ENCODE results near the gene TRIM54.
"Not testable (repeated sequence)": the region's sequence is repeated elsewhere in the genome, so short reads cannot be mapped to it uniquely, and the experiment has no call there.

TRIM54 gene

DNA sequence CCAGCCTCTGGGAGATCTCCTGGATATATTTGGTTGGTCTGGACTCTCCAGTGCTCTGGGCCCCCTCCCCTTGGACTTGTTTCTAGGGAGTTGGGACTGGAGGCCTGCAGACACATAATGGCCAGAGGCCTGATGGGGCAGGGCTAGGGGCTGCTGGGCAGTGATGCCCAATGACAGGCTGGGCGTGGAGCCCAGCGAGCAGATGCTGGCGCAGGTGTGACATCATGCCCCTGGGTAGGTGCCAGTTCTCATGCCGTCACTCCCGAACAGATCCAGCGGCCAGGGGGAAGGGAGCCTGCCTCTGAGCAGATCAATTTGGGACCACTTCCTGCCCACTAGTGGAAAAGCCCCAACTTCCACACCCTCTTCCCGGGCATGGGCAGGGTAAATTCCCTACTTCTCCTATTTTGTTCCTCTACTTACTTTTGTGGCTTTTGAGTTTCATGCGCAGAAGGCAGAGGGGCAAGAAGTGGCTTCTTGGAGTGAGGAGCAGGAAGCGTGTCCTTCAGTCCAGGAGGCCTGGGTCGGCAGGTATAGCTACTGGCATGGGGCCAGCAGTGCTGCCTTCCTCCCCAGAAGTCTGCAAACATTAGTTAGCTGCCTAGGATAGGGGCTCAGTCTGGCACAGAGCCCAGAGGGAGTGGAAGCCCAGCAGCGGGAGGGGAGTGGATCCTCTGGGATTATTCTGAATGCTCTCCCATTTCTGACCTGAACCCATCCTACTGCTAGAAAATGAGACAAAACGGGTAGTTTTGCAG, 34.6 kb downstream of the TRIM54 start:
- no peak for DNase-seq

DNA sequence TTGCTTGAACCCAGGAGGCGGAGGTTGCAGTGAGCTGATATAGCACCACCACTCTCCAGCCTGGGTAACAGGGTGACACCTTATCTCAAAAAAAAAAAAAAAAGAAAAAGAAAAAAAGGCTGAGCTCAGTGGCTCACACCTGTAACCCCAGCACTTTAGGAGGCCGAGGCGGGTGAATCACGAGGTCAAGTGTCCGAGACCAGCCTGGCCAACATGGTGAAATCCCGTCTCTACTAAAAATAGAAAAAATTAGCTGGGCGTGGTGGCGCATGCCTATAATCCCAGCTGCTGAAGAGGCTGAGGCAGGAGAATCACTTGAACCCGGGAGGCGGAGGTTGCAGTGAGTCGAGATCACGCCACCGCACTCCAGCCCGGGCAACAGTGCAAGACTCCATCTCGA, 37.6 kb downstream of the TRIM54 start:
- not testable (repeated sequence) for DNase-seq

DNA sequence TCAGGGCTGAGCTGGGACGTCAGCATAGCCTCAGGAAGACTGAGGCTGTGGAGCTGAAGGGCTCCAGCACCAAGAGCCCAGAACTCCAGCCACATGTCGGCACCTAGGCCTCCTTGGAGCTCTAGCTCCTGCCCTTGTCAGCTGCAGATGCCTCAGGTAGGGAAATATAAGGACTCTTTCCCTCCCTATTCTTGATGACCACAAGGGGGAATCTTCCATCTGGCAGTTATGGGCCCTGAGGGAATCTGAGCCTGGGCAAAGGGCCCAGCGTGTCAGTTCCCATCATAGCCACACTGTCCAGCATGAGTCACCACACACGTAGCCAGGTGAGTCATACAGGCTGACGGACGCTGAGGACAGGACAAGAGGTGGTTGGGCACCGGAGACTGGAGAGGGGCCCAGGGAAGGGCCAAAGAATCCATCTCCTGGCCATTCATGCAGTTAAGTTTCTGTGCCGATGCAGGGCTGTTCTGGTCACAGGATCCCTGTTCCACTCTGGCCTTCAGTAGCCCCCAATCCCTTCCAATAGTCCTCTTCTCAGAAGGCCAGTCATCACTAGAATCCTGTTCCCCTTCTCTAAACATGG, 38.8 kb downstream of the TRIM54 start:
- no peak for DNase-seq

- no peak for DNase-seq
These were observed 40.1 kb downstream of the TRIM54 start for GRCh38 chr2:27322301-27322765.

DNA sequence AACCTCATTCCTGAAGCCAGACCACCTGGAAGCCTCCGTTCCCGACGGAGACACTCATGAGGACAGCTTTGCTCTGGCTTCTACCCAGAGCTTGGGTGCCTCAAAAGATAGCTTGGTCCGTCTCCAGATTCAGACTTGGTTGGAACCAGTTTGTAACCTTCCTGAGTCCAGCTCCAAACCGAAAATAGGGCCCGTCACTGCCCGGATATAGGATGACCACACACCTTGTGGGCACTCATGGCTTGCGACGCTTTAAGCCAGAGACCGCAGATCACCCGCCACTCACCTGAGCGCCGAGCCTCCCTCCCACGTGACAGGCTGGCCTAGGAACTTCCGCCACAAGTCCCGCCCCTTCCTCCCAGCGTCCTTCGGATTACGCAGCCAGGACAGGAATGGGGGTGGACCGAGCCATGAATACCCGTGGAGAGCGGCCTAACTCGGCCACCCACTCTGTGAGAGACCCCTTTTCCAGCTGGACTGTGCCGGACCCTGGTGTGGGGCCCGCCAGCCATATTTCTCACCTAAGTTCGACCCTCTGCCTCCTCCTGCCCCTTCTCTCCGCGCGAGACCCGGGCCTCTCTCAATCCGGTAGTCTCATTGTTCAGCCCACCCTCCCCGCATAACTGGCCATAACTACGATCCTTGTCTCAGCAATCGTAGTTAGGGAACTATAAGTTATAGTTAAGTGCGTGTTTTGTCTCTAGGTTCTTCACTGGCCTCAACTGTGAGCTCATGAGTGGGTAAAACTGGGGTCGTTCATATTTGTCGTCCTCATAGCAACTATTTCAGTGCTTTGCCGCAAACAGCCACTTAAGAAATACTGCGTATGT, 40.8 kb downstream of the TRIM54 start, which contains the start of gene MPV17:
TSS of gene MPV17 (minus strand) at position 332 of the 830 bp plus-strand sequence. CDS start 580 bp downstream, outside the sequence.
- peak; percentile 84 for DNase-seq

DNA sequence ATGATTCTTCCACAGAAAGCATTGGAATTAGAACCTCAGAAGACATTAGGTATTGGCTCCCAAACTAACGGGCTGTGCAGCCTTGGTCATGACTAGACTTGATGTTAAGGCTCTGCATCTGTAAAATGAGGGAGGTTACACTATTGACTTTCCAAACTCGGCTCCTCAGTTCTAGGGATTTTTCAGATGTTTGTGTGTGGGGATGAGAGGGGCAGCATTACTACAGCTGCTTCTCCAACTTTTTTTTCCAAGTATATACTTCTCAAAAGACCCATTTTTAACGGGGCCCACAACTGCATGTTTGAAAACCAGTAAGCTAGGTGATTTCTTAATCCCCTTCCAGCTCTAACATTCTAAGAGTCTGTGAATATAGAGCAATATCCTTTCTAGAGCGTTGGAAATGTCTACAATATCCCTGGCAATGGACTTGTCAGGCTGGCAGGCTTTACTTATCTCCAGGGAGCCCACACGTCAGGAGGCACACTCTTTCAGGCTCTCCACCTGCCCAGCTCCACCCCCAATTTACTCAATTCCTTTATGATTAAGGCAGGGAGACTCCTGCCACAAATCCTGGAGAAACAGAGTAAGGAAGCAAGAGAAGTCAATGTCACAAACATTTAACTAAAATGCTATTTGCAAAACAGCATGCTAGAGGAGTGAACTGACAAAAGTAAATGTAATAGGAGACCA, 41.5 kb downstream of the TRIM54 start:
- no peak for DNase-seq

GRCh38 chr2:27324720-27325119, 42.5 kb downstream of the TRIM54 start:
- DNase-seq, result no peak

DNA sequence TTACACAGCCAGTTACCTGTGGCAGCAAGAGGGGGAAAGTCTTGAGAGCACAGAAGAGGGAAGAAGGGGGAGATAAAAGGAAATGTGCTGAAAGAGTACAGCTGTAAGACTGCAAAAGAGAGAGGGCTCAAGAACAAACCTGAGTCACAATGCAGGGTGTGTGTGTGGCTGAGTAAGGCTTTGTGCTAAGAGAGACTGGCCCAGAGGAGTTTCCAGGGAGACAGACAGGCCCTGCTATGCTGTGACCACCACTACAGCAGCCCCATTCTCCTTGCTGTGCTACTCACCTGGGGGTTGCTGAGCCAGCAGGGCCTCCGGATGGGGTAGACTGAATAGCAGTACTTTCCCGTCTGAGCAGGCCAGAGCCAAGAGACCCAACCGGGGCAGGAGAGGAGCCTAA, 53.1 kb downstream of the TRIM54 start:
- DNase-seq, result no peak

DNA sequence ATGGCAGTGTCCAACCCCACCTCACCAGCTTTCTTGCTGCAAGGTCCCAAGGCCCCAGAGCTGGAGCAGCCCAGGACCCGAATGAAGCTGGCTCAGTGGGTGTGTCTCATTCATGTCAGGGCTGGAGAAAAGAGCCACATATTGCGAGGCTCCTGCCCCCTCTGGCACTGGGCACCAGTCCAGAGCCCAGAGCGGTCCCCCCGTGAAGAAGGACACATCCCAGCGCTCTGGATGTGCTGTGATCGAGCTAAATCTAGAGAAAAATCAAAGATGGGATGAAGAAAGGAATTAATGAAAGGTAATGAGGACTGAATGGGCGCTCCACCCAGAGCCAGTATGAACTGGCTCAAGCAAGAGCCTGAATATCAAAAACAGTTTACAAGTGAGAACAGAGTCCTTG, 53.9 kb downstream of the TRIM54 start:
- DNase-seq, result no peak

GRCh38 chr2:27347641-27348040, 65.4 kb downstream of the TRIM54 start:
- no peak for DNase-seq

GRCh38 chr2:27350106-27350693, 68.0 kb downstream of the TRIM54 start:
- DNase-seq, result no peak

- DNase-seq, result no peak
These were observed 69.8 kb downstream of the TRIM54 start for GRCh38 chr2:27351802-27352598.

DNA sequence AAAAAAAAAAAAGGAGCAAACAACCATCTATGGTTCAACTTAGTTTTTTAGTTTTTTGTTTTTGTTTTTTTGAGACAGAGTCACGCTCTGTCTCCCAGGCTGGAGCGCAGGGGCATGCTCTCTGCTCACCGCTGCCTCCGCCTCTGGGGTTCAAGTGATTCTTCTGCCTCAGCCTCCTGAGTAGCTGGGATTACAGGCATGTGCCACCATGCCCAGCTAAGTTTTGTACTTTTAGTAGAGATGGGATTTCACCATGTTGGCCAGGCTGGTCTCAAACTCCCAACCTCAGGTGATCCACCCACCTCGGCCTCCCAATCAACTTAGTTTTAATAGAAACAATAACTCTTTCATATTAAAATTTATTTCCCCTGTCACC, 71.1 kb downstream of the TRIM54 start:
- DNase-seq, result not testable (repeated sequence)

DNA sequence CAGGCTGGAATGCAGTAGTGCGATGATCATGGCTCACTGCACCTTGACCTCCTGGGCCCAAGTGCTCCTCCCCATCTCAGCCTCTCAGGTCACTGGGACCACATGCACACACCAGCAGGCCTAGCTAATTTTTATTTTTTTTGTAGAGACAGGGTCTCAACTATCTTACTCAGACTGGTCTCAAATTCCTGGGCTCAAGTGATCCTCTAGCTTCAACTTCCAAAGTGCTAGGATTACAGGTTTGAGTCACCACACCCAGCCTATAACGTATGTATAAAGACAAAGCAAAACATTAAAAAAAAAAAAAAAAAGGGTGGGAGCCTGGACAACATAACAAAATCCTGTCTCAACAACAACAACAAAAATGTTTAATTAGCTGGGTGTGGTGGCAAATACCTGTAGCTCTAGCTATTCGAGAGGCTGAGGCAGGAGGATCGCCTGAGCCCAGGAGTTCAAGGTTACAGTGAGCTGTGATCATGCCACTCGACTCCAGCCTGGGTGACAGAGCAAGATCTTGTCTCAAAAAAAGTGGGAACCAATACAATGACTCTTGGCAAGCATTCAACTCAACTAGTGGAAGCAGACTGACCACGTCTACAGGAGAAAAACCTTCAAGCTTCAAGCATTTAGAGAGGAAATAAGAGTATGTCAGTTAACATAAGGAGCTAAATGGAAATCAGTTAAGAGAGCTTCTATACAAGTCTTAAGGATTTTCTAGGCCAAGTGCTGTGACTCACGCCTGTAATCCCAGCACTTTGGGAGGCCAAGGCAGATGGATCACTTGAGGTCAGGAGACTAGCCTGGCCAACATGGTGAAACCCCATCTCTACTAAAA, 71.8 kb downstream of the TRIM54 start:
- DNase-seq, result no peak

DNA sequence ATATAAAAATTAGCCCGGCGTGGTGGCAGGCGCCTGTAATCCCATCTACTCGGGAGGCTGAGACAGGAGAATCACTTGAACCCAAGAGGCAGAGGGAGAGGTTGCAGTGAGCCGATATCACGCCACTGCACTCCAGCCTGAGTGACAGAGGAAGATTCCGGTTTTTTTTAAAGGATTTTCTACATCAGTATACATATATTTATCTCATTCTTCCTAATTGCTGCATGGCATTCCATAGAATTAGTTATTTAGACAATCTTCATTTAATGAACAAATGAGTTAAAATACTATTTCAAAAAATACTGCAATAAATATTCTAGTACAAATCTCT, 72.3 kb downstream of the TRIM54 start:
- DNase-seq, result no peak

- no peak for DNase-seq
These were observed 73.8 kb downstream of the TRIM54 start for GRCh38 chr2:27356056-27356381.

DNA sequence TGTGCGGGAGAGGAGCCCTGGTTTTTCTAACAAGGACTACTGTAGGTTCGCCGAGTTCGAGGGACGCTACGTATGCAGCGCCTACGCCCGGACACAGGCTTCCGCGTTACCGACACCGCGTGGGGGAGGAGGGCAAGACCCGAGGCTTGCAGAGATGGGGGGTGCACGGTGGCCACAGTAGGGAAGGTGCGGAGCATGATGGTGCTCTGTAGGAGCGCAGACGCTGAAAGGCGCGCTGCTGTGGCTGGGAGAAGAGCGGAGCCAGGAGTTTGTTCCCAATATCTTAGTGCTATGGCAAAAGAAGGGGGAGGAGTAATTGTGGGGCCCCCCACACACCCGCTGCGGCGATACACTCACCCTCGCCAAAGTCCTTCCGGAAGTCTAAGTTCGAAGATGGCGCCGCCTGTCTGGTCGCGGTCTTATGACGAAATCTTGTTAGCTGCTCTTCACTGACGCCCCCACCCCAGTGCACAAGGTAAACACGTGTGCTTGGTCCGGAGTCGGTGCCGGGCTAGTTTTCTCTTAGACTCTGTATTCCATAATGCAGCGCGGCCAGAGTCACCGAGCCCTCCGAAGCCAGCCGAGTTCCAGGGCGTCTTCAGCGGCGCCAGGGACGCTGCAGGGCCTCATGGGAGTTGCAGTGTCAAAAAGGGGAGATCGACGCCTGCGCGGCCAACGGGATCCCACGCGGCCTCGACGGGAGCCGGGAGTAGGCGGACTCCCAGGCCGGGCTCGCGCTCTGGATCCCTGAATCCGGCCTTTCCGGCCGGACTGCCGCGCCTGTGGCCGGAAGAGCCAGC, 74.4 kb downstream of the TRIM54 start, which contains the start of gene GTF3C2:
TSS of gene GTF3C2 (minus strand) at position 383 of the 800 bp plus-strand sequence. CDS start 13,210 bp downstream, outside the sequence.
- DNase-seq, result peak; percentile 88

All from activated CD4-positive, alpha-beta T cell treated with anti-CD3 and anti-CD28 coated beads, Interleukin-2, amount 50 U/mL, for 1 hour (primary cell).